COLO829 (cell line): ENCODE measurements around the gene GDF3.
"Not testable (repeated sequence)": the region's sequence is repeated elsewhere in the genome, so short reads cannot be mapped to it uniquely, and the experiment has no call there.

ENCODE experiments used
- DNase-seq: peaks from one replicate; pipeline ENCODE4 v3.0.0; 2012; ENCODE audit warnings: low spot score

GDF3 gene

GRCh38 chr12:7695566-7696197 is at the start of gene GDF3:
Gene GDF3, minus strand, starts transcription at chr12:7695775. Its CDS starts 47 bp downstream, at chr12:7695728.
- no peak for DNase-seq

DNA sequence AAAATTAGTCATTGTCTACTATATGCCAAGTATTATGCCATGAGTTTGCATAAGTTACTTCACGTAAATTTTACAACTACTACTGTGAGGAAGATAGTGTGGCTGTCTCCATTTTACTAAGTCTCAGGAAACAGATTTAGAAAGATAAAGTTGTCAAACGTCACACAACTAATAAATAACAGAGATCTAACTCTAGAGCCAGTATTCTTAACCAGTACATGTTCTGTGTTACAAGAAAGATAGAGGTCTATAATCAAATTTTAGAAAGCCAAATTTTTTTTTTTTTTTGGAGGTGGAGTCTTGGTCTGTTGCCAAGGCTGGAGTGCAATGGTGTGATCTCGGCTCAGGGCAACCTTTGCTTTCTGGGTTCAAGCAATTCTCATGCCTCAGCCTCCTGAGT is 37.4 kb upstream of the GDF3 start:
- DNase-seq: no peak

GRCh38 chr12:7731486-7731885 is 35.9 kb upstream of the GDF3 start:
- no peak for DNase-seq

DNA sequence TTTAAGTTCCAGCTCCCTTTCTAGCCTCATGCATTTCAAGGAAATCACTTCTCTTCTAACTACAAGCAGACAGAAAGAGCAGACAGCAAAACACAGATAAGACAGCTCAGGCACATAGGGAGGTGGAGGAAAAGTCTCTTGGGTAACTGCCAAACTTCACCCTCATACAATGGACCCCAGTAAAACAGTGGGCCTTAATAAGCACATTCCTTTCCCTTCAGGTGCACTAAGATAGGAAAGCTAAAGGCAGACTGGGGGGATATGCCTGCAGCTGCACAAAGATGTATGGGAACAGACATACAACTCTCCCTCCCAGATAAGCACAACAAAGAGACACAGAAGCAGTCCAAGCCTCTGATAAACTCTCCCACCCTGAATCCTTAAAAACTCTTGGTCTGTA is 35.4 kb upstream of the GDF3 start:
- DNase-seq: not testable (repeated sequence)

DNA sequence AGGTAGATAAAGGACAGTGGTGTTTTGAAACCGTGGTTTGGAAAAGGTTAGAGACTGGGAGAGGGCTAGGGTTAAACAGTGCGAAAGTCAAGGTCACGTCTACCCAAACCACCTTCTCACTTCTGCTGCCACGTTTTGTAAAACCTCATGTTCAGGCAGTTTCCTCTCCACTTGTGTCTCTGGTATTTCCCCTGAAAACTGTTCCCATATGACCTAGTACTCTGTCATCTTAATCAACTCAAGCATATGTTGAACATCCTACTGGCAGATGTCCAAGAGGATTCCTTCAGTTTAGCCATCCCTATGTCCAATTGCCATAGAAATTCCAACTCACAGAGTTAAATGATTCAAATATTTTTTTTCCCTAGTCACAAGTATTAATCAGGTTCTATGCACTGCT is 34.2 kb upstream of the GDF3 start:
- no peak for DNase-seq

- DNase-seq: no peak
These were observed 28.4 kb upstream of the GDF3 start for GRCh38 chr12:7723926-7724325.

DNA sequence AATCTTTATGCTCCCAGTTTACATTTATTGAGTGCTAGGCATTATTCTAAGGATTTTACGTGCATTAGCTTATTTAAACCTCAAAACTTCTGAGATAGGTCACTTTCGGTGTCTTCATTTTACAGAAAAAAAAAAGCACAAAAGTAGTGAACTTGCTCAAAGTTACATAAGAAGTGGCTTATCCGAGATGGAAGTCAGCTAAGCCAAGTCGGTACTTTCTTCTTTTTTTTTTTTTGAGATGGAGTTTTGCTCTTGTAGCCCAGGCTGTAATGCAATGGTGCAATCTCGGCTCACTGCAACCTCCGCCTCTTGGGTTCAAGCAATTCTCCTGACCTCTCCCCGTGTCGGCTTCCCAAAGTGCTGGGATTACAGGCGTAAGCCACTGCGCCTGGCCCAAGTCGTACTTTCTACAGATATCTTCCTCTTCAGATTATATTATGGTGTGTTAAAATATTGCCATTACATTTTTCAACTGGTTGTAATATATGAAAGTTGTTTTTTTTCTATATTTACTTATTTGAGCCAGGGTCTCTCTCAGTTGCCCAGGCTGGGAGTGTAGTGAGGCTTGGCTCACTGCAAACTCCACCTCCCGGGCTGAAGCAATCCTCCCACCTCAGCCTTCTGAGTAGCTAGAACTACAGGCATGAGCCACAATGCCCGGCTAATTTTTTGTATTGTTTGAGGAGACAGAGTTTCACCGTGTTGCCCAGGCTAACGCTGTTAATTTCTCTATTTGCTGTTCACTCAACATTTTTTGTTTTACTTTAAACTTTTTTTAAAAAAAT is 24.6 kb upstream of the GDF3 start:
- DNase-seq: no peak

DNA sequence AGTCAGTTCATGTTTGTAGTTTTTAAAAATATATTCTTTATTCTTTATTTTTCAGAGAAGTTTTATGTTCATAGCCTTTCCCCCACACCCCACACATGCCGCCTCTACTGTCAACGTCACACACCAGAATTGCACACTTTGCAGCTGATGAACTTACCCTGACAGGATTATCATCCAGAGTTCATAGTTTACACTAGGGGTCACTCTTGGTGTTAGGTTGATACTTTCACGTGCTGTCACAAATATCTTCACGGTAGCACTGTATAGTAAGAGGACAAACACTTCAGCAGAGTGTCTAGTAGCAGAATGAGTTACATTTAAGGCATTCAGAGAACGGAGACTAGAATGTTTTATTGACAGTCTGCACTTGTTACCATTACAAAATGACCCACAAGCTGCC is 20.8 kb upstream of the GDF3 start:
- DNase-seq: no peak

DNA sequence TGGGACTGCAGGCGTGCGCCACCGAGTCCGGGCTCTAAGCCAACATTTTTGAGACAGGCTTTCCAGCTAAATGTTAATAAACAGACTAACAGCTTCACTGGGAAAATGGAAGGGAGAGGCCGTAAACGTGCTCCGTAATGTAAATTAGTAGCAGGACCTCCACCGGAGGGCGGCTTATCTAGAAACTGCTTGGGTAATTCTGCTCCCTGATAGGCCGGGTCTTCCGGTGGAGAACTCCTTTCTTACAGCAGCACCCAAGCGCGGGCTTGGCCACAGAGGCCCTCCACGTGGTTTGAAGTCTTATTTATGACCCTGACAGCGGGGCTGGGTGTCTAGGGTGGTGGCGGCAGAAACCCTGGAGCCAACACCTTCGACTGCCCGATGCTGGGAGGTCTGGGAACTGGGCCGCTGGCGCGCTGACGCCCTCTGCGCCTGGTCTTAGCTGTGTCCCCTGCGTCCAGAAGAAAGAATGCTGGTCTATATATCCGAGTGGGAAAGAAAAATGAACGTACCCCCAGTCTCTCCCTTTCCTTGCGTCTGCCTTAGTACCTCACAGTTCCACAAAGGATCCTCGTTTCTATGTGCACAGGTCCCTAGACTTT is 17.4 kb upstream of the GDF3 start:
- no peak for DNase-seq

DNA sequence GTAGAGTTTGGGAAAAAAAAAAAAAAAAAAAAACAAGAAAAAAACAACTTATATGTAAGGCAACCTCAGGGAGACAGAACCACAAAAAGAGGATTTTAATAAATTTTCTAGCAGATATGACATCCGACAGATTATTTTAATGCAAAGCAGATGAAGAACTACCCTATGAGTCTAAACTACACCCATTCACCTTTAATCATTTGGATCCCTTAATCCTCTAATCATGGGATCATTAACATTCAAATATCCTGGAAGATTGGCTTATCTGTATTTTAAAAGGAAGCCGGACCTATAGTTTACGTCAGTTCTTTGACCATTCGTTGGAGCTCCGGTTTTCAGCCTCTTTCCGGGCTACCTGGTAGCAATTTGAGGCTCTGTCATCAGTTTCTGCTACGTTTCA is 15.6 kb upstream of the GDF3 start, which contains the start of gene DPPA3:
Gene DPPA3, plus strand, starts transcription at position 301 of the 400 bp plus-strand sequence. CDS start 138 bp downstream, outside the sequence.
- no peak for DNase-seq

GRCh38 chr12:7709969-7710675 is 14.5 kb upstream of the GDF3 start:
- no peak for DNase-seq

DNA sequence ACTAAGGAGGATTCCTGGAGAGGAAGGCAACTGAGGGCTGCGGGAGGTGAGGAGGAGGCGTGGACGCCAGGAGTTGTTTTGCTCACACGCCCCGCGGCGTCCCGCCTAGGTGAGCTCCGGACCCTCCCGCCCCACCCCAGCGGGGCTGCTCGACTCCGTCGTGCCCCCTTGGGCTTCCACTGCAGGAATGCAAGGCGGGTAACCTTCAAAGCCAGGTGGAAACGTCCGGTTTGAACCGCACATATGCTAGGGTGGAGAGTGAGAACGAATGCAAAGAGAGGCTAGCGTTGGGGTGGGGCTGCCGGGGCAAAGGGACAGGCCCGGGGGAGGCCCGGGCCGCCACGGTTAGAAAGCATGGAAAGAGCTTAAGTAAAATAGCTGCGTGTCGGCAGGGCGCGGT is 10.3 kb upstream of the GDF3 start:
- DNase-seq: no peak

DNA sequence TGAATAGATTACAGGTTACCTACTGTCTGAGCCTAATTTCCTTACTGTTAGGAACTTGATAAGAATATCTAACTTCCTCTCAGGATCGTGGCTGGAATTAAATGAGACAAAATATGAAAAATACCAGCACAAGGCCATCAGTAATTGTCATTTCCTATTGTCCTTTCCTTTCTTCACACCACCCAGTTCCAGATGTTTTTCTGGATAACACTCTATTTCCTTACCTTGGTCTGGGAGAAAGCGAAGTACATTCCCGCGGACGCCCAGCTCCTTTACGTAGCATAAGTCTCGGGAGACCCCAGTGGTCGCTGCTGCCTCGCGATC is 376 bp downstream of the GDF3 start:
- DNase-seq: no peak

GRCh38 chr12:7694556-7695236 is 879 bp downstream of the GDF3 start:
- no peak for DNase-seq

GRCh38 chr12:7693793-7694192 is 1.8 kb downstream of the GDF3 start:
- no peak for DNase-seq

DNA sequence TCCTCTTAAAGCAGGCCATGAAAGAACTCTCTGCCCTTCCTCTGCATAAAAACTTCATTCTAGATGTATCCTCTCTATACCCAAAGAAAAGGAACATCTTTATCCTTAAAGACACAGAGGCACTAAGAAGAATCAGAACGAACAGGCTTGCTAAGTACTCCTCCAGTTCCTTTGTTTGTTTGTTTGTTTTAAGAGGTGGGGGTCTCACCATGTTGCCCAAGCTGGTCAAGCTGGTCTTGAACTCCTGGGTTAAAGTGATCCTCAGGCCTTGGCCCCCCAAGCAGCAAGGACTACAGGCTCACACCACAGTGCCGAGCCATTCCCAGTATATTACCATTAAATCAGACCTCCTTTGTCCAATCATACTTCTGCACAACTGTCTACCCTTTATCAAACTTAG is 14.0 kb downstream of the GDF3 start:
- no peak for DNase-seq

GRCh38 chr12:7679251-7680045 is 16.1 kb downstream of the GDF3 start:
- no peak for DNase-seq

- no peak for DNase-seq
These were observed 16.8 kb downstream of the GDF3 start for GRCh38 chr12:7678744-7679143.

DNA sequence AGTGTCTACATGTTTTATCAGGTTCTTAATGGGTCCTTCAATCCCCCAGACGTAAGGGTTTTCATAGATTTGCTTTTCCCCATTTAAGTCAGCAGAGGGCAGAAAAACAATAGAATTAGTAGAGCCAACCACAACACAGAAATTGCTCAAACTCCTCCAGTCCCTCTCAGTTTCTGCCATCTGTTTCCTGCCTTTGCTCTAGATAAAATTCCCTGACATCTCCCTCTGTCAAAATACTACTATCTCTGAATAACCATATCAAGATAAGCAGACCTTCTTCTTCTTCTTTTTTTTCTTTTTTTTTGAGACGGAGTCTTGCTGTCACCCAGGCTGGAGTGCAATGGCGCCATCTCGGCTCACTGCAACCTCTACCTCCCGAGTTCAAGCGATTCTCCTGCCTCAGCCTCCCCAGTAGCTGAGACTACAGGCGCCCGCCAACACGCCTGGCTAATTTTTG is 18.1 kb downstream of the GDF3 start:
- DNase-seq: peak; percentile 58

DNA sequence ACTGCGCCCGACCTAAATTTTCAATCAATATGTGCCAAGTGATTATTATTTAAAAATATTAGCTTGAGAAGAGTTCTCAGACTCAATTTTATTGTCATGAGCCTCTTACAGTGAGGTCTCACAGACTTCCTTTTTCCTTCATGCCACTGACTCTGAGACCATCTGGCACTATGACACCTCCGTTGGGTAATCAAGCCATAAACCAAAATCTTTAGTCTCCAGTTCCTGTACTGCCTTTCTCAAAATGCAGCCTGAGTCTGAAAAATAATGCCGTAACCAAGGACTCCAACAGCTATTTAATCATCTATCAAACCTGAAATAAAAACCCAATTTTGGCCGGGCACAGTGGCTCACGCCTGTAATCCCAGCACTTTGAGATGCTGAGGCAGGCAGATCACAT is 20.1 kb downstream of the GDF3 start:
- not testable (repeated sequence) for DNase-seq

DNA sequence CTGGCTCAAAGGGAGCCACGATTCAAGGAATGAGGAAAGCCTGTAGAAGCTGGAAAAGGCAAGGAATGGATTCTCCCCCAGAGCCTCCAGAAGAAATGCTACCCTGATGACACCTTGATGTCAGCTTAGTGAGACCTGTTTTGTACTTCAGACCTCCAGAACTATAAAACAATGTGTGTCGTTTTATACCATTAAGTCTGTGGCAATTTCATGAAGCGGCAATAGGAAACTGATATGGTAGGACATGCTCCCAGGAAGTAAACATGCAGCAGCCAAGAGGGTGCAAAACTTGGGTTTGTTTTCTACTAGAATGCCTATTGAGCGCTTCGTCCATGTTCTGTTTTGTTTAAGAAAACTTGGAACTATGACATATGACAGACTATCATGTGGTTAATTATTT is 27.4 kb downstream of the GDF3 start:
- no peak for DNase-seq
